Measurements from ENCODE around the gene ARSI.

The ARSI gene

DNA sequence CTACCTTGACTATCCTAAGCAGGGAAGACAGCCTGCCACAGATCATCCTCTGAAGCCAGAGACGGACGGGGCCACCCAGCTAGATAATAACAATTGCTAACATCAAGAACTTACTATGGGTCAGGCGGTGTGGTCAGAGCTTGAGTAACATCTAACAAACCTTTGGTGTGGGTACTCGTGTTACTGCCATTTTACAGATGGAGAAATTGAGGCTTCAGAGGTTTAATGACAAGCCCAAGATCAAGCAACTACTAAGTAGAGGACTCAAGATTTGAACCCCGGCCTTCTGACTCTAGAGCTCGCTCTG, 16.7 kb upstream of the ARSI start:
- no peak overlapping the region for H3K27ac ChIP-seq (ENCODE audit: low read depth, low read length)
- H3K27me3 ChIP-seq (ENCODE audit: control insufficient read depth in 5 of 5, insufficient read depth in 4 of 5, low read length in 5 of 5), result peaks cover 0 to 3% (median 0%) of the 10 kb centered on the region in 5 donors
- H3K9ac ChIP-seq (ENCODE audit: low read length in 5 of 5), result no peak overlapping the region
- H3K36me3 ChIP-seq (ENCODE audit: control insufficient read depth in 5 of 5, insufficient read depth in 5 of 5, low read length in 5 of 5), result no peaks in the 10 kb centered on the region
- H3K4me3 ChIP-seq (ENCODE audit: low read depth in 1 of 5, low read length in 5 of 5), result no peak overlapping the region
- H3K9me3 ChIP-seq (ENCODE audit: control insufficient read depth in 5 of 5, low read length in 5 of 5), result peaks cover 0 to 2% (median 0%) of the 10 kb centered on the region in 5 donors
- H3K4me1 ChIP-seq (ENCODE audit: control insufficient read depth in 5 of 5, insufficient read depth in 5 of 5, low read length in 5 of 5), result peaks cover 0 to 3% (median 0%) of the 10 kb centered on the region in 5 donors

GRCh38 chr5:150318613-150319483, 16.1 kb upstream of the ARSI start:
- H3K27me3 ChIP-seq (ENCODE audit: control insufficient read depth in 5 of 5, insufficient read depth in 4 of 5, low read length in 5 of 5), result peaks cover 0 to 3% (median 0%) of the 10 kb centered on the region in 5 donors
- H3K4me1 ChIP-seq (ENCODE audit: control insufficient read depth in 5 of 5, insufficient read depth in 5 of 5, low read length in 5 of 5), result peaks cover 0 to 3% (median 0%) of the 10 kb centered on the region in 5 donors
- peaks cover 0 to 2% (median 0%) of the 10 kb centered on the region in 5 donors for H3K9me3 ChIP-seq (ENCODE audit: control insufficient read depth in 5 of 5, low read length in 5 of 5)
- H3K27ac ChIP-seq (ENCODE audit: low read depth, low read length), result no peak overlapping the region
- no peaks in the 10 kb centered on the region for H3K36me3 ChIP-seq (ENCODE audit: control insufficient read depth in 5 of 5, insufficient read depth in 5 of 5, low read length in 5 of 5)
- no peak overlapping the region for H3K9ac ChIP-seq (ENCODE audit: low read length in 5 of 5)
- no peak overlapping the region for H3K4me3 ChIP-seq (ENCODE audit: low read depth in 1 of 5, low read length in 5 of 5)

DNA sequence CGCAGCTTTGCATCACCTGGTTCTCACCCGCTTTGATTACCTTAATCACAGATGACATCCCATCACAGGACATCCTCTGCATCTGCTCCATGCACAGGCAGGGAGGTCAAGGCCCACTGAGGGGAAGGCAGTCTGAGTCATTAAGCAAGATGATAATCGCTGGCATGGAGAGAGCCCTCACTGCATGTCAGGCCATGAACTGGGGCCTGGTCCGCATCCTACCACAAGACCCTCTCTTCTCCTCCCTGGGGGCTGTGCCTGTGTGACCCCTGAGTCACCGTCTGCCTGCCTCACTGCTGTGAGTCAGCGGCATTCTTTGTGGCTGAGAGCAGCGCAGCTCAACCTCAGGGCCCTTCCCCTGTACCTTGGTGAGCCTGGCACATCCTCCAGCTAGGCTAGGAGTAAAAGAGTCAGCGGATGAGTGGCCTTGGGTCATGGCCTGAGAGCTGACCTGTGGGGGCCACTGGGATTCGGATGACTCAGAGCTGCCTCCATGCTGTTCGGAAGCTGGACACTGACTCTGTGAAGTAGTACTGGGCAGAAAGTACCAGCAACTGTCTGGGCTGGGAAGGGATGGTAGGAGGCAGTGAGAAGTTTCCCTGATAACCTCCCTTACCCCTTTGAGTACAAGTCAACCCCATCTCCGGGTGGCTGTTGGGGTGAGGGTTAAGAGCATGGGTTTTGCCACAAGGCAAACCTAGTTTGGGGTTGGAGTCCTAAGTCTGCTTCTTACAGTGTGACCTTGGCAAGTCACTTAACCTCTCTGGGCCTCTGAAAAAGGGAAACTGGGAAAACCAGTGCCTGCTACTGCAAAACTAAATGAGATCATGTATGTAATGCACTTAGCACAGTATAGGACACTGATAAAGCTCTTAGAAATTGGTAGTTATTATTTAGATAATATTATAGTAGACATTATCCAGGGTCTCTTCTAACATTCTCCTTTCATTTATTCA, 14.6 kb upstream of the ARSI start:
- H3K4me3 ChIP-seq (ENCODE audit: low read depth in 1 of 5, low read length in 5 of 5), result no peak overlapping the region
- peaks cover 0 to 2% (median 0%) of the 10 kb centered on the region in 5 donors for H3K9me3 ChIP-seq (ENCODE audit: control insufficient read depth in 5 of 5, low read length in 5 of 5)
- peaks cover 0 to 6% (median 0%) of the 10 kb centered on the region in 5 donors for H3K27me3 ChIP-seq (ENCODE audit: control insufficient read depth in 5 of 5, insufficient read depth in 4 of 5, low read length in 5 of 5)
- H3K9ac ChIP-seq (ENCODE audit: low read length in 5 of 5), result no peak overlapping the region
- no peaks in the 10 kb centered on the region for H3K36me3 ChIP-seq (ENCODE audit: control insufficient read depth in 5 of 5, insufficient read depth in 5 of 5, low read length in 5 of 5)
- peaks cover 0 to 3% (median 0%) of the 10 kb centered on the region in 5 donors for H3K4me1 ChIP-seq (ENCODE audit: control insufficient read depth in 5 of 5, insufficient read depth in 5 of 5, low read length in 5 of 5)
- no peak overlapping the region for H3K27ac ChIP-seq (ENCODE audit: low read depth, low read length)

DNA sequence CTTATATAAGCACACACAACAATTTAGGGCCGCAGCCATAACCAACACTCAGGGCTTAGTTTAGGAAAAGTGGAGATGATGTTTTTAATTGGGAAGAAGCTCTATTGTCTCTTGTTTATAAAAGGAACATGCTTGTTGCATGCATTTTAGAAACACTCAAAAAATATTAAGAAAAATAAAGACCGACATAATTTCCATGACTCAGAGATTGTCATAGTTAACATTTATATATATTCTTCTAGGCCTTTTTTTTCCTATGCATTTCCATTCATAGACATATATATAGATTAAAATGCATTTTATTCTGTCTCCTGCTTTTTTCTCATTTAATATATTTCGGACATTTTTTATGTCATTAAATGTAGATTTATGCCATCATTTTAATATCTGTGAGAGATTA, 13.6 kb upstream of the ARSI start:
- peaks cover 0 to 6% (median 0%) of the 10 kb centered on the region in 5 donors for H3K27me3 ChIP-seq (ENCODE audit: control insufficient read depth in 5 of 5, insufficient read depth in 4 of 5, low read length in 5 of 5)
- peaks cover 0 to under 1% (median 0%) of the 10 kb centered on the region in 5 donors for H3K9me3 ChIP-seq (ENCODE audit: control insufficient read depth in 5 of 5, low read length in 5 of 5)
- H3K9ac ChIP-seq (ENCODE audit: low read length in 5 of 5), result no peak overlapping the region
- H3K36me3 ChIP-seq (ENCODE audit: control insufficient read depth in 5 of 5, insufficient read depth in 5 of 5, low read length in 5 of 5), result no peaks in the 10 kb centered on the region
- peaks cover 0 to 3% (median 0%) of the 10 kb centered on the region in 5 donors for H3K4me1 ChIP-seq (ENCODE audit: control insufficient read depth in 5 of 5, insufficient read depth in 5 of 5, low read length in 5 of 5)
- H3K27ac ChIP-seq (ENCODE audit: low read depth, low read length), result no peak overlapping the region
- no peak overlapping the region for H3K4me3 ChIP-seq (ENCODE audit: low read depth in 1 of 5, low read length in 5 of 5)

DNA sequence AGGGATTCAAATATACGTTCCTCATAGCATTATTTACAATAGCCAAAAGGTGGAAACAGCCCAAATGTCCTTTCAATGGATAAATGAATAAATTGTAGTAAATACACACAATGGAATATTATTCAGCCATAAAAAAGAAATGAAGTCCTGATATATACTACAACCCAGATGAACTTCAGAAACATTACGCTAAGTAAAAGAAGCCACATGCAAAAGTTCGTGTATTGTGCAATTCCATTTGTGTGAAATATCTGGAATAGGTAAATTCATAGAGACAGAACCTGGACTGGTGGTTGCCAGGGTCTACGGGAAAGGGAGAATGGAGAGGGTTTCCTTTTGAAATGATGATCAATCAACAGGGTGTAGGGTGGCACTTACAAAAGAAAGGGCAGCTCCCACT, 12.5 kb upstream of the ARSI start:
- Histone ChIP-seq H3K36me3 (ENCODE audit: control insufficient read depth in 5 of 5, insufficient read depth in 5 of 5, low read length in 5 of 5) (no peaks in the 10 kb centered on the region), H3K27me3 (ENCODE audit: control insufficient read depth in 5 of 5, insufficient read depth in 4 of 5, low read length in 5 of 5) (peaks cover 0 to 6% (median 0%) of the 10 kb centered on the region in 5 donors), H3K27ac (ENCODE audit: low read depth, low read length) (no peak overlapping the region), H3K4me1 (ENCODE audit: control insufficient read depth in 5 of 5, insufficient read depth in 5 of 5, low read length in 5 of 5) (no peaks in the 10 kb centered on the region), H3K4me3 (ENCODE audit: low read depth in 1 of 5, low read length in 5 of 5) (no peak overlapping the region), H3K9me3 (ENCODE audit: control insufficient read depth in 5 of 5, low read length in 5 of 5) (no peaks in the 10 kb centered on the region), H3K9ac (ENCODE audit: low read length in 5 of 5) (no peak overlapping the region)

DNA sequence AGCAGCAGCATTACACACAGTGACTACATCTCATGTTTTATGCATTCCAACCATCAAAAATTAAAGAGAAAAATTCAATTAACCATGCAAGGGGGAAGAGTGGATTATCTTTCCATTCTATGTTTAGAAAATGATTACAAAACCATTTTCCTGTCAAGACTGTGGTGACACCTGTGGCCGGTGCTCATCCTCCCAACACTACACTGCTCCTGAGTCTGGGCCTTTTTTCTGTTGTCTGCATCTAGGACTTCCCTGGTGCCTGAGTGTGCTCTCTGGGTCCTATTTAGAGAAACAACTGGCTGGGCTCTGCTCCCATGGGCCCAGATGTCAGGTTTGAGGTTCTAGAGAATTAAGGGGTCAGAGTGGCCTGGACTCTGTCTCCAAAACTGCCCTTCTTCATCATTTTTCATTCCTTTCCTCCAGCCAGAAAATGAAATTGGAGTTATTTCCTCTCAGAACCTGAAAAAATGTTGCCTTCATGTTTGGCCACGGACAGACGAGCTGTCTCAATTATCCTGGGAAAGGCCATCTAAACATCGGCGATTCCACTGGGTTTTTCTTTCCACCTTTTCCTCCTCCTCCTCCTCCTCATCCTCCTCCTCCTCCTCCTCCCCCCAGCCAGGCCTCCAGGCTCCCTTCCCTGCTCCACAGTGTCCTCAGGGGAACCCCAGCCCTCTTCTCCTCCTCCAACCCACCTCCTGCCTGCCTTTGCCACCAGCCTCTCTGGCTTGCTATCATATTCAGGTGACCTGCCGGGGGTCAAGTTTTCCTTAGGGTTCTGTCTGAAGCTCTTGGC, 11.4 kb upstream of the ARSI start:
- H3K27me3 ChIP-seq (ENCODE audit: control insufficient read depth in 5 of 5, insufficient read depth in 4 of 5, low read length in 5 of 5), result peaks cover 0 to 6% (median 0%) of the 10 kb centered on the region in 5 donors
- H3K9ac ChIP-seq (ENCODE audit: low read length in 5 of 5), result no peak overlapping the region
- H3K4me1 ChIP-seq (ENCODE audit: control insufficient read depth in 5 of 5, insufficient read depth in 5 of 5, low read length in 5 of 5), result no peaks in the 10 kb centered on the region
- H3K27ac ChIP-seq (ENCODE audit: low read depth, low read length), result no peak overlapping the region
- H3K9me3 ChIP-seq (ENCODE audit: control insufficient read depth in 5 of 5, low read length in 5 of 5), result no peaks in the 10 kb centered on the region
- no peaks in the 10 kb centered on the region for H3K36me3 ChIP-seq (ENCODE audit: control insufficient read depth in 5 of 5, insufficient read depth in 5 of 5, low read length in 5 of 5)
- H3K4me3 ChIP-seq (ENCODE audit: low read depth in 1 of 5, low read length in 5 of 5), result no peak overlapping the region

GRCh38 chr5:150313501-150313900, 10.8 kb upstream of the ARSI start:
- H3K36me3 ChIP-seq (ENCODE audit: control insufficient read depth in 5 of 5, insufficient read depth in 5 of 5, low read length in 5 of 5), result no peaks in the 10 kb centered on the region
- no peak overlapping the region for H3K27ac ChIP-seq (ENCODE audit: low read depth, low read length)
- H3K9ac ChIP-seq (ENCODE audit: low read length in 5 of 5), result no peak overlapping the region
- no peak overlapping the region for H3K4me3 ChIP-seq (ENCODE audit: low read depth in 1 of 5, low read length in 5 of 5)
- no peaks in the 10 kb centered on the region for H3K9me3 ChIP-seq (ENCODE audit: control insufficient read depth in 5 of 5, low read length in 5 of 5)
- peaks cover 0 to 6% (median 0%) of the 10 kb centered on the region in 5 donors for H3K27me3 ChIP-seq (ENCODE audit: control insufficient read depth in 5 of 5, insufficient read depth in 4 of 5, low read length in 5 of 5)
- H3K4me1 ChIP-seq (ENCODE audit: control insufficient read depth in 5 of 5, insufficient read depth in 5 of 5, low read length in 5 of 5), result no peaks in the 10 kb centered on the region

DNA sequence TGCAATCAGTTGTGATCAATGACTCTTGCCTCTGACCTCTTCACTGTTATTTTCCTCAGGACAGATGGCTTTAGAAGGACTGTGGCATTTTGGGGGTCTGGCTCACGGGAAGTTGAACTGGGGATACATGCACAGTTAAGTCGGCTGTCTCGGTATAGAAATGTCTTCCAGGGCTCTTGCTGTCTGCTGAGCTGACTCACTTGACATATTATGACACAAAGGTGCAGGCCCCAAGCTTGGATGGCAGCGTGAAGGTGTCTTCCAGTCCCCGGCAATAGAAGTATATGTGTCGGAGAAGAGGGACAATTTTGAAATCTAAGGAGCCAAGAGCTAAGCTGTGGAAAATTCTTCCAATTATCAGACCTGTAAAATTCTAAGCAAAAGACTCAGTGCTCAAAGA, 9.8 kb upstream of the ARSI start:
- Histone ChIP-seq H3K9me3 (ENCODE audit: control insufficient read depth in 5 of 5, low read length in 5 of 5) (no peaks in the 10 kb centered on the region), H3K4me1 (ENCODE audit: control insufficient read depth in 5 of 5, insufficient read depth in 5 of 5, low read length in 5 of 5) (no peaks in the 10 kb centered on the region), H3K27me3 (ENCODE audit: control insufficient read depth in 5 of 5, insufficient read depth in 4 of 5, low read length in 5 of 5) (peaks cover 0 to 6% (median 0%) of the 10 kb centered on the region in 5 donors), H3K4me3 (ENCODE audit: low read depth in 1 of 5, low read length in 5 of 5) (no peak overlapping the region), H3K27ac (ENCODE audit: low read depth, low read length) (no peak overlapping the region), H3K9ac (ENCODE audit: low read length in 5 of 5) (no peak overlapping the region), H3K36me3 (ENCODE audit: control insufficient read depth in 5 of 5, insufficient read depth in 5 of 5, low read length in 5 of 5) (no peaks in the 10 kb centered on the region)

DNA sequence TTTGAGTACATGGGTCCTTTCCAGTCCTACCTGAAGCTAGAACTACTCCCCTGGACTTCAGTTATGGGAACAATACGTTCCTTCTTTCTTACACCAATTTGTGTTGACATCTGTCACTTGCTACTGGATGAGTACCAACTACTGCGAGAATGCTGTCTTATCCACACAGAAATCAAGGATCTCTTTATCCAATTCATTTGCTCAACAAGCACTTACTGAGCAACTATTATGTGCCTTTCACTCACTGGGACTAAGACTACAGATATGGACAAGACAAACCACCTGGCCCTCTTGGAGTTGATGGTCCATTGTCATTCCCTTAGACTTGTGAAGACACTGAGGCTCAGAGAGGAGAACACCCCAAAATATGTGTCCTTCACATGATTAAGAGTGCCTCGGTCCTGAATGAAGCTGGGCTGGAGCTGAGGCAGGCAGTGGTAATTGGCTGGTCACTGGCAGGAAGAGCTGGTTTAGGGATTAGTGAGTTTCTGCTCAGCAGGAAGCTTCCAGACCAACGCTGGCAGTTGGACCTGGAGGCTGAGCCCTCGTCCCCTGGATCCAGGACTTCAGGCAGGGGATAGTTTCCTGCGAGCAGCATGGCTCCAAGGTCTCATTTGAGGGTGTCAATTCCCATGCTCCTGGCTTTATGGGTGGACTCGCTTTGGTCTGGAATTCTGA, 8.4 kb upstream of the ARSI start:
- Histone ChIP-seq H3K9ac (ENCODE audit: low read length in 5 of 5) (no peak overlapping the region), H3K9me3 (ENCODE audit: control insufficient read depth in 5 of 5, low read length in 5 of 5) (no peaks in the 10 kb centered on the region), H3K4me1 (ENCODE audit: control insufficient read depth in 5 of 5, insufficient read depth in 5 of 5, low read length in 5 of 5) (no peaks in the 10 kb centered on the region), H3K4me3 (ENCODE audit: low read depth in 1 of 5, low read length in 5 of 5) (no peak overlapping the region), H3K27me3 (ENCODE audit: control insufficient read depth in 5 of 5, insufficient read depth in 4 of 5, low read length in 5 of 5) (peaks cover 0 to 6% (median 0%) of the 10 kb centered on the region in 5 donors), H3K36me3 (ENCODE audit: control insufficient read depth in 5 of 5, insufficient read depth in 5 of 5, low read length in 5 of 5) (no peaks in the 10 kb centered on the region), H3K27ac (ENCODE audit: low read depth, low read length) (no peak overlapping the region)

Measured in subcutaneous abdominal adipose tissue (tissue), 5 donors.